Measurements from ENCODE around the gene ADAM10. TPM values are rescaled to one million over a fixed set of nuclear protein-coding genes. Genes with fewer than 3 reads are reported as not detected.
A peak's percentile ranks its signal among the peaks of the same experiment; 100 is the strongest.

ADAM10 gene
- total RNA-seq, 1 experiment from 2014 or later, result 334 TPM

DNA sequence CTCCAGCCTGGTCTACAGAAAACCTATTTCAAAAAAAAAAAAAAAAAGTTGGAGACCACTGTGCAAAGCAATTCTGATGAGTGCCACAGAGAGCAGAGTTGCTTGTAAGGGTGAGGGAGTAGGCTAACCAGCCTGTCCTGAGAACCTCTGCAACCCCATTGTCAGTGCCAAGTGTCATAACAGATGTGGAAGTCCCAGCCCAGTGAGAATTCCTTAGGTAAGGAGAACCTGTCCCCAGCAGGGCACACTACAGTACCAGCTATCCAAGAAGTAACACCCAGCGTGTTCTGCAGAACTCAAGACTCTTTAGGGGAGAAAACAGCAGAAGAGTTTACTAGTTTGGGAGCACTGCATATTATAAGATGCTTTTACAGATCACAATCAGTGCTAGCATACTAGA lies 161.4 kb downstream of the ADAM10 start:
- Histone ChIP-seq H3K4me3 (no peak overlapping the region), H3K4me1 (peaks cover 2% of the 10 kb centered on the region; the same call in 1 of the 2 replicates), H3K9me3 (replicated peaks) (no peaks in the 10 kb centered on the region), H3K36me3 (no peaks in the 10 kb centered on the region; the same call in 1 of the 2 replicates), H3K27ac (no peak overlapping the region), H3K27me3 (no peaks in the 10 kb centered on the region)
- no peak for DNase-seq

DNA sequence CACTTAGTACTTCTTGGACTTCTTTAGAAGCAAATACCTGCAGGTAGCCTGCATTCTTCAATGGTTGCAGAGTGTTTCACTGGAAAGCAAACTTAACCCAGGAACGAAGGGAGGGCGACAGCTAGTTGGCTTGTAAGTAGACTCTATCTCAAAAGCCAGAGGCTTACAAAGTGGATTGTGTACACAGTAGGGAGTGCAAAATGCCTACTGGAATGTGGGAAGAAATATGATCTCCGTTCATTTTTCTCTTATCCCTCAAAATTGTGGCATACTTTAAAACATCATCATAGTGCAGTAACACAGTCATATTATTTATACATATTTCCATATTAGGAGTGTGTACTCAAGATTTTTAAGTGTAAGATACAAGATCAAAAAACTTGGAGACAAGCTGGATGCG lies 162.0 kb downstream of the ADAM10 start:
- Histone ChIP-seq H3K4me1 (peaks cover 2% of the 10 kb centered on the region; the same call in 1 of the 2 replicates), H3K27ac (no peak overlapping the region), H3K36me3 (no peaks in the 10 kb centered on the region; the same call in 1 of the 2 replicates), H3K4me3 (no peak overlapping the region), H3K9me3 (replicated peaks) (no peaks in the 10 kb centered on the region), H3K27me3 (no peaks in the 10 kb centered on the region)
- no peak for DNase-seq

DNA sequence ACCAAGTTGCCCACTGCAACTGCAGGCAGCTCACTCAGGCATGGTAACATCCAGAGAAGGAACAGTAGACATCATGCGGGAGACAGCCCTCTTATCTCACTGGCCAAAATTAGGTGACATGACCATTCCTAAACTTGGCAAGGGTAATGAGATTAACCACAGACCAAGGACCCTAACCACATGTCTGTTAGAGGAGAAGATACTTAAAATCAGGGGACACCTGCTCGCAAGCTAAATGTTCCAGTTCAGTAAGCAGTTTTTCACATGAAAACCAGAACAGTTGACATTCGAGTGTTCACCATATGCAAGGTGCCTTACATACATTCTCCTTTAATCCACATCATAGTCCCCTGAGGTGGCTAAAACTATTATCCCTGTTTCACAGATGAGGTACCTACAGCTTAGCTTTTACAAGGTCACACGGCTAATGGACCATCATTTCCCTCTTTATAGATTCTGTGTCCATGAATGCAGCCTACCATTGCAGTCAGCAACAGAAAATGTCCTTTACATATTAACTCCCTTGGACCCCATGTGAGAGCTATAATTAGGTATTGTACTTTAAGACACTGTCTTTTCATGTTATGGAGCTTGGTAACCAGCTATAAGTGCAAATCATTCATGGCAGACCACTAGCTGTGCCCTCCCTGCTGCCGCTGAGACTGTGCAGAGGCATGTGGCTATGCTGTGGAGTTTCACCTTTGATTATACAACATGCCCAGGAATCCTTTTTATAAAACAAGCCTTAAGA lies 163.6 kb downstream of the ADAM10 start:
- H3K4me3 ChIP-seq, result no peak overlapping the region
- H3K36me3 ChIP-seq, result no peaks in the 10 kb centered on the region
- H3K4me1 ChIP-seq, result peaks cover 2% of the 10 kb centered on the region; the same call in 1 of the 2 replicates
- H3K27ac ChIP-seq, result no peak overlapping the region
- DNase-seq, result peak in 1 of 2 experiments; percentile 34
- no peaks in the 10 kb centered on the region for H3K9me3 ChIP-seq (replicated peaks)
- H3K27me3 ChIP-seq, result no peaks in the 10 kb centered on the region

DNA sequence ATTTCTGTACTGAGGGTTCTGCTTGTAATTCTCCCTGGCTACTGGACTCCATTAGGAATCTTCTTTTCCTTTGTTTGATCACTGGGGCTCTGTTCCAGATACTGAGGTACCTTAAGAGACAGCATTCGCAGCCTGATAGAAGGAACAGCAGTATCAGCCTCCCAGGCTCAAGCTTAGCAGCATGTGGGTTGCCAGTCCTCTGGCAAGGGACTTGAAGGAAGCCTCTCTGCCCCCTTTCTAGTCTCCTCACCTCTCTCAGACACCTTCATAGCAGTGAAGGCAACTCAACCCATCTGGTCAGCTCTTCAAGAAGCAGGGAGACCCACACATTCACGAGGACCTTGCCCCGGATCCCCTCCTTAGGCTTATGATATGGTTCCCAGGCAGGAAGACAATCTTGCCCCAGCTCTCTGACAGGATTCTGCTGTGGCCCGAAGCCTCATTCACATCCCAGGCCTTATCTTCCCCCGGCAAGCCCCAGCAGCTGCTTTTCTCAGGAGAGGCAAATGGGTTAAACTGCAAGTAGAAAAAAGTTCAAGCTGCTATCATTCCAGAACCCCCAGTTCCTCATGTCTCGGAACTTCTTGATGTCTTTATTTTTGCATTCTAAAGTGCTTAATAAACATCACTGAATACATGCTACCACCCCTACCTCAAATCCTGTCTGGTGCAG lies 164.6 kb downstream of the ADAM10 start:
- no peak overlapping the region for H3K4me3 ChIP-seq
- H3K27ac ChIP-seq, result no peak overlapping the region
- H3K4me1 ChIP-seq, result 0 out of 2 replicates have a peak, but pooled peaks cover 2% of the 10 kb centered on the region
- DNase-seq, result no peak
- no peaks in the 10 kb centered on the region for H3K9me3 ChIP-seq (replicated peaks)
- no peaks in the 10 kb centered on the region for H3K27me3 ChIP-seq
- no peaks in the 10 kb centered on the region for H3K36me3 ChIP-seq

DNA sequence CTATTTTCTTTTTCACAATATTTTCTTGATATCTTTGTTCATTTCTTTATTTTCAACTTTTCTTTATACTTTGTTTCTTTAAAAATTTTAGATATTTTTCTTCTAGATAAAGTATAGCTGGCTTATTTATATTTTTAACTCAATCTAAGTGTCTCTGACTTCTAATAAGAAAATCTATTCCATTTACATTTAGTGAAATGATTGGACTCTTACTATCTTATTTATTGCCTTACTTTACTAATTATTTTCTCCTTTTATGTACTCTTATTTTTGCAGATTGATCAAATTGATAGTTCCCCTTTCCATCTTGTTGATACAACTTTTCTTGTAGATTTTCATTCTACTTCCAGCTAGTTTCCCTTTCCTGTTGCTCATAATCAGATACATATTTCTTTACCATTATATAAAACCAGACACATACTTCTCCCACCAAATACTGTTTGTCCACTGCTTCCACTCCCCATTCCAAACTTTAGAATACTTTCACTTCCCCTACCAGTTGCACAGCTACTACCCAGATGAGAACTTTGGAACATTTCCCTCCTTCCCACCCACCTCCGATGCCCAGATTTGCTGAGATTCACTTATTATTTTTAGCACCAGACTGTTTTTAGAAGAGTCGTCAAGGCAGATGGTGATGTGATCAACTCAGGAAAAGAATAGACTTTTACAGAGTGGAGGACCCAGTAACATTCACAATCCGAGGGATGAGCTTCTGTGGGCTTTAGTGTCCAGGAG lies 166.2 kb downstream of the ADAM10 start:
- Histone ChIP-seq H3K36me3 (no peaks in the 10 kb centered on the region), H3K4me1 (0 out of 2 replicates have a peak, but pooled peaks cover 2% of the 10 kb centered on the region), H3K9me3 (replicated peaks) (no peaks in the 10 kb centered on the region), H3K27ac (no peak overlapping the region), H3K27me3 (no peaks in the 10 kb centered on the region), H3K4me3 (no peak overlapping the region)
- no peak for DNase-seq

DNA sequence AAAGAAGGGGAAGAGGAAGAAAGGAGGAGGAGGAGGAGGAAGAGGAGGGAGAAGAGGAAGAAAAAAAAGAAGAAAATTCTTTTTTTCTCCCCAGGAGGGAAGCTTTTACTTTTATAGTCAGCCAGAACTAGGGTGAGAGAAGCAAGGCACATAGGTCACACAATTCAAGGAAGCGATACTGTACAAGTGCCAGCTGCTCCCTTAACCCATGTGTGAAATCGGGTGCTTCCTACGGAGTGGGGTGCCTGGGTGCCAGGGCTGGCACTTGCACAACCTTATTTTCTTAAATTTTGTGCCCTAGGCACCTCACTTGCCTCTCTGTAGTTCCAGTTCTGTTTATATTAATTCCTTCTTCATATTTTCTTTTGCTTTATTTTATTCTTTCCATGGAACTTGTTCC lies 167.3 kb downstream of the ADAM10 start:
- DNase-seq, result no peak
- Histone ChIP-seq H3K9me3 (replicated peaks) (no peaks in the 10 kb centered on the region), H3K4me3 (no peak overlapping the region), H3K27me3 (no peaks in the 10 kb centered on the region), H3K4me1 (0 out of 2 replicates have a peak, but pooled peaks cover 2% of the 10 kb centered on the region), H3K36me3 (no peaks in the 10 kb centered on the region), H3K27ac (no peak overlapping the region)

DNA sequence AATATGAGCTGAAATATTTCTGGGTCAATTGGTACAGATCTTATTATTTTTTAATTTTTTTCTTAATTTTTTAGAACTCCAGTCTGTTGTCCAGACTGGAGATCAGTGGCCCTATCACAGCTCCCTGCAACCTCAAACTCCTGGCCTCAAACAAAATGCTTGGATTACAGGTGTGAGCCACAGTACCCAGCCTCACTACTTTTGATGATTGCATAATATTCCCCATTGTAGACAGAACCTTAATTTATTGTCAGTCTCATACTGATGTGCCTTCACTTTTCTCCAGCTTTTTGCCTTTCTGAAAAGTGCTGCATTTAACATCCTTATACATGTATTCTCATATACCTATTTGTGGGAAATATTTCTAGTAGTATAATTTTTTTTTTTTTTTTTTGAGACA lies 172.8 kb downstream of the ADAM10 start:
- Histone ChIP-seq H3K27me3 (no peaks in the 10 kb centered on the region), H3K4me1 (no peaks in the 10 kb centered on the region), H3K9me3 (replicated peaks) (no peaks in the 10 kb centered on the region), H3K4me3 (no peak overlapping the region), H3K27ac (no peak overlapping the region), H3K36me3 (no peaks in the 10 kb centered on the region)
- DNase-seq, result no peak

DNA sequence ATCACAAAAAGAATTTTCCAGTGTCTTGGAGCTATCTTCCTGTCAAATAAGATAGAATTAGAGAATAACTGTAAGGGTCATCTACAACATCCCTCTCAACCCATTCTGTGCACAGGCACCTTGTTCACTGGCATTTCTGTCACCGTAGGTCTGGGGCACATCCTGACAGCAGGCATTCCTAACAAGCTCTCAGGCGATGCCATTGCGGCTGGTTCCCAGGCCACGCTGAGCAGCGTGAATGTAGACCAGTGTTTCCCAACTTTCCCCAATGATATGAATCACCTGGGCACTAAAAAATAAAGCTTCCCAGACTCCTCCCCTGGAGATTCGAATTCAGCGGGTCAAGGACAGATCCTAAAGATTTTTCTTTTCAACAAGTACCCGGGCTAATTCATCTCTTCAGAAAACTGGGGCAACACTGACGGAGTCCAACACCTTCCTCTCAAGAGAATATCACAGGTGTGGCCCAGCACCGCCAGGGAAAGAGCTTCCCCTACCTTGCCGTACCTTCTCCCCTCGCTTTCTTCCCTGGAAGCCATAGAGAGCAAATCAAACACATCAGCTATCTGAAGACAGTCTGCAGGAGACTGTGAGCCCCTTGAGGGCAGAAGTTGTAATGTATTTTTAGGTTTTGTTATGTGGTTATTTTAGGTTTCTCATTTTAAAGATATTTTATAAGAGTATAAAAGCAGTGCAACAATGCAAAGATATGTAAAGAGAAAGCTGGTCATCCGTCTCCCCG lies 174.3 kb downstream of the ADAM10 start:
- Histone ChIP-seq H3K36me3 (no peaks in the 10 kb centered on the region), H3K4me3 (no peak overlapping the region), H3K27me3 (no peaks in the 10 kb centered on the region), H3K4me1 (no peaks in the 10 kb centered on the region), H3K9me3 (replicated peaks) (0 out of 2 replicates have a peak, but pooled peaks cover 2% of the 10 kb centered on the region), H3K27ac (no peak overlapping the region)
- DNase-seq, result no peak

DNA sequence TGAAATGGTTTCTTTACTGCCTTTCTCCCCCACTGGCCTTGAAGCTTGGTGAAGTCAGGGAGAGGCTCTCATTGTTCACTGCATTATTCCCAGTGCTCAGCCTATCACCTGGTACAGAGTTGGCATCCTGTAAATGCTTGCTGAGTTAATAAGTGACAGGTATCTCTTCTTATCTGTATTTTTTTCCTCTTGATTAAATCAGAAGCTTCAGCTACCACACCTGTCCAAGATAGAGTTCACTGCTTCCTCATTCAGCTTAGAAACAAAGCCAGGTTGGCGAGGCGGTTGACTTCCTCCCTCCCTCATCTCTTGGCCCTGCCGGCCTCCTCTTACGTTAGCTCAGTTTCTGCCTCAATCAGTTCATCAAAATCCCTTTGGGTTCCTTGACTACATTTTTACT lies 174.9 kb downstream of the ADAM10 start:
- no peaks in the 10 kb centered on the region for H3K4me1 ChIP-seq
- DNase-seq, result no peak
- H3K27me3 ChIP-seq, result no peaks in the 10 kb centered on the region
- H3K9me3 ChIP-seq (replicated peaks), result peaks cover 5% of the 10 kb centered on the region; the same call in 1 of the 2 replicates
- no peaks in the 10 kb centered on the region for H3K36me3 ChIP-seq
- H3K4me3 ChIP-seq, result no peak overlapping the region
- H3K27ac ChIP-seq, result no peak overlapping the region

DNA sequence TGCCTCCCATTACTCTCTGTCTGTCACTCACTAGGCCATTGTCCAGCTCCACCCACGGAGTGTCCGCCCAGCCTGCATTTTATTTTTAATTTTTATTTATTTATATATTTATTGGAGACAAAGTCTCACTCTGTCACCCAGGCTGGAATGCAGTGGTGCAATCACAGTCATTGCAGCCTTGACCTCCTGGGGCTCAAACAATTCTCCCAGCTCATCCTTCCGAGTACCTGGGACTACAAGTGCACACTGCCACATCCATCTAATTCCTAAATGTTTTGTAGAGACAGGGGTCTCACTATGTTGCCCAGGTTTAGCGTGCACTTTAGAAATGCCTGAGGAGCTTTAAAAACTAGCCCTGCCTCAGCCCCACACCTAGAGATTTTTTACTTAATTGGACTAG lies 176.2 kb downstream of the ADAM10 start:
- no peaks in the 10 kb centered on the region for H3K36me3 ChIP-seq
- no peak for DNase-seq
- H3K27ac ChIP-seq, result no peak overlapping the region
- no peak overlapping the region for H3K4me3 ChIP-seq
- peaks cover 3% of the 10 kb centered on the region; the same call in 1 of the 2 replicates for H3K4me1 ChIP-seq
- no peaks in the 10 kb centered on the region for H3K27me3 ChIP-seq
- H3K9me3 ChIP-seq (replicated peaks), result peaks cover 9% of the 10 kb centered on the region; the same call in 1 of the 2 replicates

DNA sequence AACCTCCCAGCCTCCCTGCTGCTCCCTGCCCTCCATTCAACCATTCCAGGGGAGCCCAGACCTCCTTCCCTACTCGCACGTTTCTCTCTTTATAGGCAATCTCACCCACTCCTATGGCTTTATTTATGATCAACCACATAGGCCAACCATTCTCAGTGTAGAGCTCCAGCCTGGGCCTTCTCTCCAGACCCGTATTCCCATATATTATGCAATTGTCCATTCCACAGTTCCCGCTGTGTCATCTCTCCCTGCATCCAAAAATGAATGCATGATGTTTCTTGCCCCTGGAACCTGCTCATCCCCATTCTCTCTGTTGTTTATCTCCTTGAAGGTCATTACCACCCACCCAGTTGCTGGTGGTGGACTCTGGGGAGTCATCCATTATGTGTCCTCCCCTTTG lies 177.0 kb downstream of the ADAM10 start:
- Histone ChIP-seq H3K9me3 (replicated peaks) (peaks cover 9% of the 10 kb centered on the region; the same call in 1 of the 2 replicates), H3K36me3 (no peaks in the 10 kb centered on the region), H3K27me3 (no peaks in the 10 kb centered on the region), H3K4me1 (peaks cover 6% of the 10 kb centered on the region; the same call in 1 of the 2 replicates), H3K27ac (no peak overlapping the region), H3K4me3 (no peak overlapping the region)
- no peak for DNase-seq

DNA sequence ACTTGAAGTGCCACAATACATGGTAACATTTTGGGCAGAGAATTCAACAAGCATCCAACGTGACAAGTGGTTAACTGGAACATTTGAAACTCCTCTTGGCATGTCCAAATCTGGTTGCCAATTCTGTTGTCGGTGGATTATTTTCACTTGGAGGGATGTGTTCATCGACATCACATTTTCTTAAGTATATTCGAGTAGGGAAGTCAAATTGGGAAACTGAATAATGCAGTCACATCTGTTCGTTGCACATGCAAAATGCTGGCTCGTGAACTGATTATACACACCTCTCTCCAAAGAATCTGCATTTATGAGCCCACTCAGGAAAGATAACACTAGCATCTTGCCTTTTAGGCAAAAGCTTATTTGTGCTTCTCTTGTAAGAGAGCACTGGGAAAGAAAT lies 178.0 kb downstream of the ADAM10 start:
- DNase-seq, result no peak
- no peaks in the 10 kb centered on the region for H3K36me3 ChIP-seq
- peaks cover 9% of the 10 kb centered on the region; the same call in 1 of the 2 replicates for H3K9me3 ChIP-seq (replicated peaks)
- H3K4me1 ChIP-seq, result peaks cover 6% of the 10 kb centered on the region; the same call in 1 of the 2 replicates
- H3K27ac ChIP-seq, result no peak overlapping the region
- H3K4me3 ChIP-seq, result no peak overlapping the region
- no peaks in the 10 kb centered on the region for H3K27me3 ChIP-seq

DNA sequence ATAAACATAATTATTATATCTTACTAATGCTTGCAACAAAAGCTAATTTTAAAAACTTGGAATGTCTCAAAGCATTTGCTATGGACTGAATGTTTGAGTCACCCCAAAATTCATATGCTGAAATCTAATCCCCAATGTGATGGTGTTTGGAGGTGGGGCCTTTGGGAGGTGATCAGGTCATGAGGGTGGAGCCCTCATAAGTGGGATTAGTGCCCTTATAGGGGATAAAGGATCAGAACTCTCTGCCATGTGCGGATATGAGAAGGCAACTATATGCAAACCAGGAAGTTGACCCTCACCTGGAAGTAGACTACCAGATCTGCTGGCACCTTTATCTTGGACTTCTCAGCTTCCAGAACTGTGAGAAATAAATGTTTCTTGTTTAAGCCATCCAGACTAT lies 180.1 kb downstream of the ADAM10 start:
- Histone ChIP-seq H3K4me1 (peaks cover 6% of the 10 kb centered on the region; the same call in 1 of the 2 replicates), H3K4me3 (no peak overlapping the region), H3K36me3 (no peaks in the 10 kb centered on the region), H3K27ac (no peak overlapping the region), H3K27me3 (no peaks in the 10 kb centered on the region), H3K9me3 (replicated peaks) (peaks cover 9% of the 10 kb centered on the region; the same call in 1 of the 2 replicates)
- no peak for DNase-seq

DNA sequence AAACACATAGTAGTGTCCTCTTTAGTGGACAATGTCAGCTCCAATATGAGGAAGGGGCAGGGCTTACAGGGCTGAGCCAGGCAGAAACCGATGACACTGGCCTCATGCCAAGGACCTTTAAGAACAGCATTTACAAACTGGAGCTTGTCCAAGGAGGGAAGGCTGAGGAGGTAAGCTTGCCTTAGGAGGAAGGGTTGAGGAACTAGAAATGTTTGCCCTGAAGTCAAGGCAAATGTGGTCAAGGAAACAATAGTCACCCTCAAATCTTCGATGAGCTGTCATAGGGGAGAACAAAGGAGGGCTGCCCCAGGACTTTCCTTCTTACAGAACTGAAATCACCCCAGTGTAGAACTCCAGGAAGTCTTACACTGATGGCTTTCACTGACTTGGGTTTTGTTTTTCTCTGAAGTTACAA lies 181.3 kb downstream of the ADAM10 start:
- H3K36me3 ChIP-seq, result no peaks in the 10 kb centered on the region
- H3K4me1 ChIP-seq, result peaks cover 6% of the 10 kb centered on the region; the same call in 1 of the 2 replicates
- H3K27ac ChIP-seq, result no peak overlapping the region
- H3K9me3 ChIP-seq (replicated peaks), result peaks cover 9% of the 10 kb centered on the region; the same call in 1 of the 2 replicates
- no peaks in the 10 kb centered on the region for H3K27me3 ChIP-seq
- H3K4me3 ChIP-seq, result no peak overlapping the region
- peak; percentile 23 to 58 for DNase-seq
